MM.1S (cell line): Measurements from ENCODE around the gene SET.

Experiments
- DNase-seq: peaks from one replicate; pipeline ENCODE4 v3.0.0-alpha.2; 2015
- H2AFZ ChIP-seq: fragments of 300-600 bp; sonication (generic); 2 replicates; pipeline ENCODE4 v1.6.0; 2016; ENCODE audit warnings: antibody characterized with exemption, low read length
- H3F3A ChIP-seq: fragments of 300-600 bp; sonication (generic); 2 replicates; pipeline ENCODE4 v1.6.1; 2016; ENCODE audit warnings: mild to moderate bottlenecking, antibody characterized with exemption, low read length, moderate library complexity, mixed read lengths; ENCODE audit not compliant: insufficient read depth
- H3K27ac ChIP-seq: fragments of 300-600 bp; sonication (generic); 2 replicates; pipeline ENCODE4 v1.5.1; 2016; ENCODE audit warnings: mild to moderate bottlenecking, low read length
- H3K27me3 ChIP-seq: fragments of 300-600 bp; sonication (generic); replicated peaks from 2 replicates; pipeline ENCODE4 v1.6.0; 2016; ENCODE audit warnings: low read length; ENCODE audit not compliant: insufficient read depth
- H3K36me3 ChIP-seq: fragments of 300-600 bp; sonication (generic); replicated peaks from 2 replicates; pipeline ENCODE4 v1.6.1; 2016; ENCODE audit warnings: mild to moderate bottlenecking, low read length, mixed read lengths; ENCODE audit not compliant: insufficient read depth
- H3K4me1 ChIP-seq: fragments of 300-600 bp; sonication (generic); 2 replicates; pipeline ENCODE4 v1.6.1; 2016; ENCODE audit warnings: low read length, mixed read lengths
- H3K4me2 ChIP-seq: fragments of 300-600 bp; sonication (generic); 2 replicates; pipeline ENCODE4 v1.6.0; 2016; ENCODE audit warnings: low read depth, low read length
- H3K4me3 ChIP-seq: fragments of 300-600 bp; sonication (generic); 2 replicates; pipeline ENCODE4 v1.5.1; 2016; ENCODE audit warnings: low read length, mixed read lengths
- H3K79me2 ChIP-seq: fragments of 300-600 bp; sonication (generic); 2 replicates; pipeline ENCODE4 v1.6.1; 2016; ENCODE audit warnings: mixed run types, low read length, mixed read lengths
- H3K9ac ChIP-seq: fragments of 300-600 bp; sonication (generic); 2 replicates; pipeline ENCODE4 v1.6.1; 2016; ENCODE audit warnings: low read length, mixed read lengths
- H3K9me2 ChIP-seq: fragments of 300-600 bp; sonication (generic); replicated peaks from 2 replicates; pipeline ENCODE4 v1.6.1; 2016; ENCODE audit warnings: mild to moderate bottlenecking, low read length, mixed read lengths; ENCODE audit not compliant: insufficient read depth
- H3K9me3 ChIP-seq: fragments of 300-600 bp; sonication (generic); replicated peaks from 2 replicates; pipeline ENCODE4 v1.6.1; 2016; ENCODE audit warnings: mild to moderate bottlenecking, low read length, mixed read lengths; ENCODE audit not compliant: insufficient read depth
- H4K20me1 ChIP-seq: fragments of 300-600 bp; sonication (generic); 2 replicates; pipeline ENCODE4 v1.6.1; 2016; ENCODE audit warnings: mild to moderate bottlenecking, low read length, moderate library complexity, mixed read lengths; ENCODE audit not compliant: insufficient read depth
- CTCF ChIP-seq: fragments of 300-600 bp; sonication (generic); IDR thresholded peaks from 2 replicates; pipeline ENCODE4 v1.5.1; 2016; ENCODE audit warnings: antibody characterized with exemption, low read length, mixed read lengths
- EZH2 ChIP-seq: fragments of 300-600 bp; sonication (generic); optimal IDR thresholded peaks from 2 replicates; pipeline ENCODE3; 2017; ENCODE audit warnings: low read depth, mild to moderate bottlenecking, antibody characterized with exemption, low read length, mixed read lengths
- EZH2phosphoT487 ChIP-seq: fragments of 300-600 bp; sonication (generic); IDR thresholded peaks from 2 replicates; pipeline ENCODE4 v1.6.1; 2018; ENCODE audit warnings: antibody characterized with exemption, low read length

Gene SET

GRCh38 chr9:128720841-128721486 is 31.9 kb downstream of the SET start:
- Histone ChIP-seq H4K20me1 (no peaks in the 10 kb centered on the region), H3K36me3 (no peaks in the 10 kb centered on the region), H3K4me2 (no peak overlapping the region), H3F3A (peaks cover 6% of the 10 kb centered on the region; the same call in 1 of the 2 replicates), H3K9me2 (no peaks in the 10 kb centered on the region), H3K9ac (no peak overlapping the region), H3K4me3 (no peak overlapping the region), H3K27ac (no peak overlapping the region), H3K4me1 (peaks cover 7% of the 10 kb centered on the region; the same call in 1 of the 2 replicates), H2AFZ (no peak overlapping the region), H3K79me2 (peaks cover 21% of the 10 kb centered on the region), H3K9me3 (no peaks in the 10 kb centered on the region), H3K27me3 (no peaks in the 10 kb centered on the region)
- no peak for DNase-seq
- TF ChIP-seq EZH2phosphoT487 (no peak), CTCF (no peak), EZH2 (no peak)

DNA sequence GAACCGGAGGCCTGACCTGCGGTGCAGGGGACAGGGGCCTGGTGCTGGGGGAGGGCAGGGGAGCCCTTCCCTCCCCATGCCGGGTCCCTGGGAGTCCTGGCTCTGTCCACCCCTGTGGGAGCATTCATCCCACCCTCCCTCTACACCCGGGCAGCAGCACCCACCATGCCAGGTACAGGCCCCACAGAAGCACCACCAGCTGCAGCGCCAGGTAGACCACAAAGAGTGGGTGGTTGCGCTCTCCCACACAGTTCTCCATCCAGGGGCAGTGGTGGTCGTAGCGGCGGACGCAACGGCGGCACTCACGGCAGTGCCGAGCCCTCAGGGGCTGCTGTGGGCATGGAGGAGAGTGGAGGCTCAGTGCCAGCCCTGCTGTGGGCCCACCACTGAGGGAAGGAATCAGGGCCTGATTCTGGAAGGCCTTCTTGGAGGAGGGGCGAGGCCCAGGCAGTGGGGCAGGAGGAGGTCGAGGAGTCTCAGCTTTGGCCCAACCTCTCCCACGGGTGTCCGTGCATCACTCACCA is 32.5 kb downstream of the SET start:
- Histone ChIP-seq H3F3A (peaks cover 6% of the 10 kb centered on the region; the same call in 1 of the 2 replicates), H3K36me3 (no peaks in the 10 kb centered on the region), H3K4me1 (peaks cover 7% of the 10 kb centered on the region; the same call in 1 of the 2 replicates)

GRCh38 chr9:128722380-128723351 is 33.6 kb downstream of the SET start:
- peaks cover 7% of the 10 kb centered on the region; the same call in 1 of the 2 replicates for H3K4me1 ChIP-seq
- no peaks in the 10 kb centered on the region for H3K9me3 ChIP-seq
- H3F3A ChIP-seq = peaks cover 6% of the 10 kb centered on the region; the same call in 1 of the 2 replicates
- DNase-seq = no peak
- no peak overlapping the region for H3K27ac ChIP-seq
- TF ChIP-seq EZH2 = no peak
- no peak for TF ChIP-seq EZH2phosphoT487
- no peak for TF ChIP-seq CTCF
- peak overlapping the region; percentile 78 for H3K4me3 ChIP-seq
- H3K36me3 ChIP-seq = no peaks in the 10 kb centered on the region
- H3K9ac ChIP-seq = peak overlapping the region; percentile 85
- H2AFZ ChIP-seq = no peak overlapping the region
- H3K9me2 ChIP-seq = no peaks in the 10 kb centered on the region
- no peaks in the 10 kb centered on the region for H3K27me3 ChIP-seq
- no peaks in the 10 kb centered on the region for H4K20me1 ChIP-seq
- H3K79me2 ChIP-seq = peaks cover 21% of the 10 kb centered on the region
- H3K4me2 ChIP-seq = peak overlapping the region; percentile 63

More for the DNA sequence above, 32.5 kb downstream of the SET start:
- Histone ChIP-seq H3K4me3 (no peak overlapping the region), H3K9ac (no peak overlapping the region), H3K79me2 (peaks cover 21% of the 10 kb centered on the region), H3K27me3 (no peaks in the 10 kb centered on the region), H4K20me1 (no peaks in the 10 kb centered on the region), H2AFZ (no peak overlapping the region), H3K4me2 (no peak overlapping the region), H3K27ac (no peak overlapping the region), H3K9me3 (no peaks in the 10 kb centered on the region), H3K9me2 (no peaks in the 10 kb centered on the region)
- DNase-seq = no peak
- no peak for TF ChIP-seq EZH2phosphoT487
- no peak for TF ChIP-seq CTCF
- TF ChIP-seq EZH2 = no peak
